C4-2B (cell line): ENCODE results near the gene PRAC2.

Experiments used
- CTCF ChIP-seq: fragments of 450-650 bp; conservative IDR thresholded peaks from 2 replicates; pipeline ENCODE4 v1.5.1; 2017; ENCODE audit warnings: mild to moderate bottlenecking
- ZFX ChIP-seq: fragments of 450-650 bp; IDR thresholded peaks from 2 replicates; pipeline ENCODE4 v1.6.1; 2017

- TF ChIP-seq CTCF = no peak
- TF ChIP-seq ZFX = no peak
Observed at GRCh38 chr17:48701864-48702532, 21.0 kb upstream of the PRAC2 start.
